HEK293 (cell line): ENCODE results near the gene OR6X1.

Experiments used
- CTCF ChIA-PET: fragments of 350-600 bp; formaldehyde crosslinking; extraction: SDS; loops from one replicate; lab custom pipeline; 2021; ENCODE audit warnings: antibody characterized with exemption; lab: Yijun Ruan, JAX
- POLR2A ChIA-PET: fragments of 300-600 bp; formaldehyde crosslinking; extraction: SDS; loops from one replicate; lab custom pipeline; 2020; ENCODE audit warnings: antibody characterized with exemption, inconsistent platforms; lab: Yijun Ruan, JAX
- H3K27ac ChIP-seq: fragments of 200-500 bp; sonication (Bioruptor generic); 2 replicates; pipeline ENCODE4 v1.5.1; 2014; ENCODE audit warnings: low read depth, low read length, control low read depth, inconsistent platforms; ENCODE audit errors: extremely low read depth
- H3K36me3 ChIP-seq, 2 experiments: fragments of 200-500 bp in 1 of 2; sonication (Bioruptor generic) in 1 of 2; 1 replicate in 1 of 2; 2 replicates in 1 of 2; pipeline ENCODE4 v1.5.1; 2014 to 2017; ENCODE audit warnings: inconsistent platforms in 2 of 2, low read length in 2 of 2; ENCODE audit not compliant: control insufficient read depth in 2 of 2, insufficient read depth in 1 of 2
- H3K4me1 ChIP-seq: fragments of 200-500 bp; sonication (Bioruptor generic); 2 replicates; pipeline ENCODE4 v1.5.1; 2014; ENCODE audit warnings: mild to moderate bottlenecking, low read length, inconsistent platforms; ENCODE audit not compliant: control insufficient read depth, insufficient read depth
- H3K4me3 ChIP-seq: 2 replicates; pipeline ENCODE4 v1.5.1; 2011; ENCODE audit warnings: low read depth, mild to moderate bottlenecking, control low read depth, low read length, moderate library complexity
- H3K9me3 ChIP-seq: fragments of 200-500 bp; sonication (Bioruptor generic); 2 replicates; pipeline ENCODE4 v1.5.1; 2014; ENCODE audit warnings: low read depth, low read length, inconsistent platforms; ENCODE audit not compliant: control insufficient read depth, insufficient read depth
- BCL11B ChIP-seq: fragments of 450-650 bp; formaldehyde crosslinking; IDR thresholded peaks from 2 replicates; pipeline ENCODE4 v1.5.1; 2016; ENCODE audit warnings: low read depth, missing biosample characterization, missing genetic modification characterization
- PRDM1 ChIP-seq: fragments of 450-650 bp; formaldehyde crosslinking; IDR thresholded peaks from 2 replicates; pipeline ENCODE4; 2016; ENCODE audit warnings: missing biosample characterization, missing genetic modification characterization
- PRDM10 ChIP-seq: fragments of 450-650 bp; formaldehyde crosslinking; IDR thresholded peaks from 2 replicates; pipeline ENCODE4 v1.5.1; 2016; ENCODE audit warnings: missing biosample characterization, missing genetic modification characterization
- PRDM4 ChIP-seq: fragments of 450-650 bp; formaldehyde crosslinking; IDR thresholded peaks from 2 replicates; pipeline ENCODE4 v1.5.1; 2017; ENCODE audit warnings: missing biosample characterization, missing genetic modification characterization
- SALL2 ChIP-seq: fragments of 450-650 bp; formaldehyde crosslinking; IDR thresholded peaks from 2 replicates; pipeline ENCODE4 v1.5.0; 2017; ENCODE audit warnings: missing biosample characterization, mild to moderate bottlenecking, missing genetic modification characterization, borderline replicate concordance
- SP2 ChIP-seq: fragments of 450-650 bp; formaldehyde crosslinking; IDR thresholded peaks from 2 replicates; pipeline ENCODE4 v1.5.1; 2016; ENCODE audit warnings: missing biosample characterization, missing genetic modification characterization
- SP7 ChIP-seq: fragments of 450-650 bp; formaldehyde crosslinking; IDR thresholded peaks from 2 replicates; pipeline ENCODE4 v1.5.1; 2016; ENCODE audit warnings: missing biosample characterization, missing genetic modification characterization
- TCF7L2 ChIP-seq: IDR thresholded peaks from 2 replicates; pipeline ENCODE4 v1.6.1; 2011; ENCODE audit warnings: low read depth, mild to moderate bottlenecking, inconsistent platforms, low read length, moderate library complexity, borderline replicate concordance
- ZBTB20 ChIP-seq: fragments of 450-650 bp; formaldehyde crosslinking; IDR thresholded peaks from 2 replicates; pipeline ENCODE4 v1.5.1; 2016; ENCODE audit warnings: missing biosample characterization, missing genetic modification characterization
- ZEB2 ChIP-seq: fragments of 450-650 bp; formaldehyde crosslinking; IDR thresholded peaks from 2 replicates; pipeline ENCODE4 v1.5.1; 2016; ENCODE audit warnings: missing biosample characterization, missing genetic modification characterization
- ZNF138 ChIP-seq: fragments of 450-650 bp; formaldehyde crosslinking; IDR thresholded peaks from 2 replicates; pipeline ENCODE4 v1.5.1; 2016; ENCODE audit warnings: missing biosample characterization, missing genetic modification characterization, borderline replicate concordance
- ZNF148 ChIP-seq: fragments of 450-650 bp; formaldehyde crosslinking; IDR thresholded peaks from 2 replicates; pipeline ENCODE4 v1.5.0; 2017; ENCODE audit warnings: missing biosample characterization, missing genetic modification characterization, borderline replicate concordance
- ZNF19 ChIP-seq: fragments of 450-650 bp; formaldehyde crosslinking; IDR thresholded peaks from 2 replicates; pipeline ENCODE4; 2016; ENCODE audit warnings: missing biosample characterization, missing genetic modification characterization, low read depth
- ZNF280D ChIP-seq: fragments of 450-650 bp; formaldehyde crosslinking; IDR thresholded peaks from 2 replicates; pipeline ENCODE4 v1.5.1; 2016; ENCODE audit warnings: missing biosample characterization, missing genetic modification characterization
- ZNF423 ChIP-seq: fragments of 450-650 bp; formaldehyde crosslinking; IDR thresholded peaks from 2 replicates; pipeline ENCODE4 v1.5.1; 2016; ENCODE audit warnings: missing biosample characterization, missing genetic modification characterization
- ZNF585B ChIP-seq: fragments of 450-650 bp; formaldehyde crosslinking; IDR thresholded peaks from 2 replicates; pipeline ENCODE4 v1.5.1; 2016; ENCODE audit warnings: missing biosample characterization, missing genetic modification characterization
- ZNF596 ChIP-seq: fragments of 450-650 bp; IDR thresholded peaks from 2 replicates; pipeline ENCODE4 v1.5.0; 2018; ENCODE audit warnings: missing biosample characterization, mild to moderate bottlenecking, missing genetic modification characterization, moderate library complexity
- ZNF600 ChIP-seq: fragments of 450-650 bp; formaldehyde crosslinking; IDR thresholded peaks from 2 replicates; pipeline ENCODE4 v1.5.1; 2016; ENCODE audit warnings: missing biosample characterization, missing genetic modification characterization
- ZNF610 ChIP-seq: fragments of 450-650 bp; formaldehyde crosslinking; IDR thresholded peaks from 2 replicates; pipeline ENCODE4 v1.5.1; 2016; ENCODE audit warnings: missing biosample characterization, missing genetic modification characterization, borderline replicate concordance
- ZNF626 ChIP-seq: fragments of 450-650 bp; sonication (Bioruptor Pico); formaldehyde crosslinking; IDR thresholded peaks from 2 replicates; pipeline ENCODE4 v1.5.1; 2018; ENCODE audit warnings: missing biosample characterization, missing genetic modification characterization, inconsistent platforms
- ZNF639 ChIP-seq: fragments of 450-650 bp; formaldehyde crosslinking; IDR thresholded peaks from 2 replicates; pipeline ENCODE4 v1.5.1; 2016; ENCODE audit warnings: missing biosample characterization, missing genetic modification characterization
- ZNF664 ChIP-seq: fragments of 450-650 bp; formaldehyde crosslinking; IDR thresholded peaks from 2 replicates; pipeline ENCODE4 v1.5.1; 2016; ENCODE audit warnings: missing biosample characterization, missing genetic modification characterization
- ZNF843 ChIP-seq: fragments of 450-650 bp; formaldehyde crosslinking; IDR thresholded peaks from 2 replicates; pipeline ENCODE4 v1.5.1; 2016; ENCODE audit warnings: missing biosample characterization, missing genetic modification characterization

Gene OR6X1

GRCh38 chr11:123741159-123742030 lies 12.9 kb downstream of the OR6X1 start, which contains the start of gene ZNF202:
TSS of gene ZNF202 (minus strand) at chr11:123741660. CDS start at chr11:123730888, 10,772 bp downstream.
- ChIA-PET POLR2A (no interaction called here), CTCF (interaction anchor here (0.6 kb wide), 2 partner anchors 28 to 478 kb away, joined by 3 read pairs; no protein-coding TSS in a partner anchor)
- Histone ChIP-seq H3K4me3 (peak within 1 kb of the TSS; percentile 97), H3K4me1 (no peaks in the 10 kb centered on the region), H3K36me3 (peaks cover 0 to 37% of the 10 kb centered on the region in 2 experiments; a peak in 1 of 3 replicates), H3K9me3 (no peaks in the 10 kb centered on the region), H3K27ac (peak within 1 kb of the TSS; percentile 35; the same call in 1 of the 2 replicates)
- TF ChIP-seq ZNF19 (no peak), ZNF610 (tag by site-specific recombination) (no peak), TCF7L2 (no peak), BCL11B (no peak), ZNF664 (tag by site-specific recombination) (no peak), PRDM4 (tag by site-specific recombination) (0 out of 2 replicates have a peak, but pooled peaks have one; percentile 9), PRDM10 (tag by site-specific recombination) (peak; percentile 92), ZBTB20 (peak; percentile 28; the same call in 1 of the 2 replicates), PRDM1 (tag by site-specific recombination) (no peak), ZNF138 (tag by site-specific recombination) (no peak), SALL2 (no peak), ZNF280D (no peak), ZNF626 (tag by site-specific recombination) (no peak), SP2 (tag by site-specific recombination) (peak; percentile 93), SP7 (tag by site-specific recombination) (peak; percentile 74; the same call in 1 of the 2 replicates), ZNF423 (tag by site-specific recombination) (0 out of 2 replicates have a peak, but pooled peaks have one; percentile 28), ZNF585B (tag by site-specific recombination) (no peak), ZNF639 (0 out of 2 replicates have a peak, but pooled peaks have one; percentile 31), ZNF600 (tag by site-specific recombination) (peak; percentile 71), ZEB2 (tag by site-specific recombination) (peak; percentile 58; the same call in 1 of the 2 replicates), ZNF596 (no peak), ZNF843 (peak; percentile 41; the same call in 1 of the 2 replicates), ZNF148 (tag by site-specific recombination) (no peak)
